Measurements from ENCODE around the gene HAPSTR1.
"Not testable (repeated sequence)": the region's sequence is repeated elsewhere in the genome, so short reads cannot be mapped to it uniquely, and the experiment has no call there.

HAPSTR1 gene

DNA sequence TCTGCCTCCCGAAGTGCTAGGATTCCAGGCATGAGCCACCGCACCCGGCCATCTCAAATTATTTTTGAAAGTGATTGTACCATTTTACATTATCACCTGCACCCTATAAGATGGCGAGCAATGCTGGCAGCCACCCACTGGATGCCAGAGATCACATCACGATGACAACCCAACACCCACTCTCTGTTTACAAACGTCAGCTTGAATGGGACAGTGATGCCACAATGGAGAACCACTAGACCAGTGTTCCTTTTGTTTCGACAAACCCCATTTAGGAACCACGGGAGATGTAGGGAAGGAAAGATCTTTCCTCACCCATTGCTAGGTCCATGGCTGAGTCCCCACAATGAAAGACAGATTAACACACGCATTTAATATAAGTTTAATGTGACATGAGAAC lies 20.1 kb upstream of the HAPSTR1 start:
- DNase-seq (ENCODE audit: low read depth), result no peak

DNA sequence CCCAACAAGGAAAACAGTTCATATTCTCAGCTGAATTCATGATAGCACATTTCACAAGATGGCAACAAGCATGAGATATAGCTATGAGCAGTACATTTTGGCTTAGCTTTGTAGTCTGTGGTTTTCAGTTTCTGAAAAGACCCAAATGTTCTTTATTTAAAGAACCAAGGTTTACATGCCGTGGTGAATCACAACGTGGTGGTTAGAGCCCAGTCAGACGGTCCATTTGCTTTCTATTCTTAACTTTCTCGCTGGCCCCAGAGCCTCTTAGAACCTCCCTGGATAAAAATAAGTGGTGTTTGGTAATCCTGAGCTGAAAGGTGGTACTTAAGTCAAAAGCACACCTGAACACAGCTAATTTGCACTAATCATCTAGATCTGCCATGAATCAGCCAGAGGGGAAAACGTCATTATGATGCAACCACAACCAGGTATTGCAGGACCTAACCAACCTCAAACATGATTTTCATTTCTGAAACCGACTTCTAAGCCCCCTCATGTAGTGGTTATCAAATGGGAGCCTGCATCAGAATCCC lies 18.6 kb upstream of the HAPSTR1 start:
- no peak for DNase-seq (ENCODE audit: low read depth)

DNA sequence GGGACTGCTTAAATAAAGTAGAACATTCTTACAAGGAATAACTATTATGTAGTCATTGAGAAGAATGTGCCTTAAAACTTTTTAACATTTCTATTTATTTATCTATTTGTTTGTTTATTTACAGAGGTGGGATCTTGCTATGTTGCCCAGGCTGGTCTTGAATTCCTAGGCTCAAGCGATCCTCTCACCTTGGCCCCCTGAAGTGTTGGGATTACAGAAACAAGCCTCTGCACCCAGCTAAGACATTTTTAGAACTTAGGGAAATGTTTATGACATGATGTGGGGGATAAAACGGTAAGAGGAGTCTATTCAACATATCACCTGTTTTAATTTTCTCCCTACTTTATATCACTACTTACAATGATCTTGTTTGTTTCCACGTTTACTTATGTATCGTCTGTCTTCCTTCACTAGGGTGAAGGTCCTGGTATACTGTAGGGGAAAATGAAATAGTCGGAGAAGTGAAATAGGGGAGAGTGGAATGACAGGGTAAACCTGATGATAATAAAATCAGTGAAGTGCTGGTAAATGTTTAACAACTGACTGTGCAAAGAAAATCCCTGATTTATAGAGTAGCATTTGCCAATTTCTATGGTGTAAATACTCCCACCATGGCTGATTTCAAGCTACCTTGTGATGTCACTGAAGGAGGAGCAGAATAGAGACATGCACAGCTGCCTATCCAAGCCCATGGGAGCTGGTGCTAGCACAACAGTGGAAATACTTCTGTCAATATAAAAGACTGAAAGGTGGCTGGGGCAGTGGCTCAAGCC lies 16.0 kb upstream of the HAPSTR1 start:
- DNase-seq (ENCODE audit: low read depth), result no peak

DNA sequence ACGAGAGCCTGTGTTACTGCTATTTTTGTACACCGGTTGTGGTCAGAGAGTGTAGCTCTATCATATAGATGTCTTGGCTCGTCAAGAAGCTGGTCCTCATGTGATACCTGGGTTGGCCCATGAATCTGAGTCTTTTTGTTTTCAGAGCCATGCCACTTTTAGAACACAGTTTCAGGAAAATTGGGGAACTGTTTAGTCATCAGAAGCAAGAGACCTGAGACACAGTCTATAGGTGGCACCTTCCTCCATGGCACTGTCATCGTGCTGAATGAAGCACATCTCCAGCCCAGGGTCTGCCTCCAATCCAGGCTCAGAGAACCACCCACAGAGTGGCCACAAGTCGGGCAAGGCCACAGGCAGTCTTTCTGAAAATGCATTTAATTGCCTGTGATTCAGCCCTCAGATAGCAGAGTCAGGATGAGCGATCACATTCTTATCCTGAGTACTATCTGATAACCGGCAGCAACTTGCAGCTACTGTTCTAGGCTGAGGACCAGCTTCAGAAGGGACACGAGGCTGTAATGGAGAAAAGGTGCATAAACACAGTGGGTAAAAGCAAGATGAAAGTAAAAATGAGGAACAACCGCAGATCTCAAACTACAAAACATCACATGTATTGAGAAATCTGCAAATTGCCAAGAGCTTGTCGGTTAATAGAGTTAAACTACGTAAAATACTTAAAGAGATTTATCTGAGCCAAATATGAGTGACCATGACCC lies 14.2 kb upstream of the HAPSTR1 start:
- DNase-seq (ENCODE audit: low read depth), result no peak

DNA sequence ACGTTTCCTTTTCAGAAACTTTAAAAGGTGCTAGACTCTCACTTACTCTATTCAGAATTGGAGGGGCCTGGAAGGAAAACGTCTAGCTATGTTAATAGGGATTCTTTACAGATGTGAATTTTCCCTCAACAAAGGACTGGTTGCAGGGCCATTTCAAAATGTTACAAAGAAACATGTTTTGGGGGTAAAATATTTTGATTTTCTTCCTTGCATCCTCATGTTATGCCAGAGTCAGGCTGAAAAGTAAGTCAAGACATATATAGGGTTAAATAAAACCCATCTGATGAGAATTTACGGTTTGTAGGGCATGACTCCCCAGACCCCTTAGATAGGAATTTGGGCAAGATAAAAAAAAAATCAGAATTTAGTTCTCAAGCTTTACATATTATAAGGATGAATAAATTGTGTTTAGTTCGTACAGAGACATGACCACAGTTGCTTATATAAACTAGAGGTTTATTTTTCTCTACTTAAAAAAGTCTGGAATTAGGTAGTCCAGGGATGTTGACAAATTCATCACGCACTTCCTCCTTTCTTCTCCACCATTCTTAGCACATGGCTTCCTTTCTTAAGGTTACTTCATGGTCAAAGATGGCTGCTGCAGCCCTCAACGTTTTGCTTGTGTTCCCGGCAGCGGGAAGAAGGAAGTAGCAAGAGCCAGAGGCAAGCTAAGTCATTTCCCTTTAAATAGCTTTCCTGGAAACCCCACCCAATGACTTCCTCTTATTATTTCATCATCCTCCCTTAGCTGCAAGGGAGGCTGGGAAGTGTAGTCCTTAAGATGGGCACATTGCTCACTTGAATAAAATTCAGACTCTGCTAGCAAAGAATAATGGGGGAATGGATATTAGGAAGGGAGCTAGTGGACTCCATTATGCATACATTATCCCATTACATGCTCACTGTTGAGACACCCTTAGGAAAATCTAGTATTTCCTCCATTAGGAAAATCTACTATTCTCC lies 12.7 kb upstream of the HAPSTR1 start:
- DNase-seq (ENCODE audit: low read depth), result peak; percentile 49

DNA sequence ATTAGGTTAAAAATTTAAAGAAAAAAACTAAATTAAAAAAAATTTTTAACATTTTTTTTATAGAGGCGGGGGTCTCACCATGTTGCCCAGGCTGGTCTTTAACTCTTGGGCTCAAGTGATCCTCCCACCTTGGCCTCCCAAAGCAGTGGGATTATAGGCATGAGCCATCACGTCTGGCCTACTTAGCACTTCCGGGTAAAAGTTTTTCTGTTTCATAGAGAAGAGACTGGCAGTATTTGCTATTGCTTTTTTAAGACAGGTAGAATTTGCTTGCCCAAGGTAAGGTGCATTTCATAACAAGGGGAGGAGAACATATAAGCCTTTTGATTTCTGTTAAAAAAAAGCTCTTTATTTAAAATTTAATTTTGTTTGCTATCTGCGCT lies 12.0 kb upstream of the HAPSTR1 start:
- DNase-seq (ENCODE audit: low read depth), result no peak

DNA sequence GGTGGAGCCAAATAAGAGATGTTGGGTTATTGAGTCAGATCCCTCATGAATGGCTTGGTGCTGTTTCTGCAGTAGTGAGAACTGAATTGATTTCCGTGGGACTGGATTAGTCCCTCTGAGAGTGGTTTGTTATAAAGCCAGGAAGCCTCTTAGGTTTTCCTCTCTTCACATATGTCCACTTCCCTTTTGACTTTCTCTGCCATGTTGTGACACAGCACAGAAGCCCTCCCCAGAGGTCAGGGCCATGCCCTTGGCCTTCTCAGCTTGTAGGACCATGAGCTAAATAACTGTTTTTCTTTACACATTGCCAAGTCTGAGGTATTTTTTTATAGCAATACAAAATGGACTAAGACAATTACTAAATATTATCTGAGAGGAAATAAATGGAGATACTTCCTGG lies 10.3 kb upstream of the HAPSTR1 start:
- no peak for DNase-seq (ENCODE audit: low read depth)

DNA sequence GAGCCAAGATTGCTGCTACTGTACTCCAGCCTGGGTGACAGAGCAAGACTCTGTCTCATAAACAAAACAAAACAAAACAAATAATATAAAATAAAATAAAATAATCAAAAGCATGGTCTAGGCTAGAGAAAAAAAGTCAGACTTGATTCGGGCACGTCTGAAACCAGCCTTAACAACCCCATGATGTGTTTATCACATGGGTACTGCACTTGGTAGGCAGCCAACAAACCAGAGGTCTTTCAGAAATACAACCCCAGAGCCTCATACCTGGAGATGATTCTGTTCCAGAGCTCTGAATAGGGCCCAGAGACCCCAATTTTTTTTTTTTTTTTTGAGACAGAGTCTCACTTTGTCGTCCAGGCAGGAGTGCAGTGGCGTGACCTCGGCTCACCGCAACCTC lies 9.6 kb upstream of the HAPSTR1 start:
- DNase-seq (ENCODE audit: low read depth), result no peak

DNA sequence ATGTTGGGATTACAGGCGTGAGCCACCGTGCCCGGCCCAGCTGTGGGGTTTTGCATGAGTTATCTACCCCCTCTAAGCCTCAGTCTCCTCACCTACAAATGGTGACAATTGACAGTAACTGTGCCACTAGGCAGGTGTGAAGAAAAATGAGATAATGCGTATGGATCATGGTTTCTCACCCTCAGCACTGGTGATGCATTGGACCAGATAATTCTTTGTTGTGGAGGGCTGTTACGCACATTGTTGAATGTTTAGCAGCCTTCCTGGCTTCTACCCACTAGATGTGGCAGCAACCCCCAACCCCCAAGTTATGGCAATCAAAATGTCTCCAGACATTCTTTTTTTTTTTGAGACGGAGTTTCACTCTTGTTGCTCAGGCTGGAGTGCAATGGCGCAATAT lies 9.0 kb upstream of the HAPSTR1 start:
- no peak for DNase-seq (ENCODE audit: low read depth)

DNA sequence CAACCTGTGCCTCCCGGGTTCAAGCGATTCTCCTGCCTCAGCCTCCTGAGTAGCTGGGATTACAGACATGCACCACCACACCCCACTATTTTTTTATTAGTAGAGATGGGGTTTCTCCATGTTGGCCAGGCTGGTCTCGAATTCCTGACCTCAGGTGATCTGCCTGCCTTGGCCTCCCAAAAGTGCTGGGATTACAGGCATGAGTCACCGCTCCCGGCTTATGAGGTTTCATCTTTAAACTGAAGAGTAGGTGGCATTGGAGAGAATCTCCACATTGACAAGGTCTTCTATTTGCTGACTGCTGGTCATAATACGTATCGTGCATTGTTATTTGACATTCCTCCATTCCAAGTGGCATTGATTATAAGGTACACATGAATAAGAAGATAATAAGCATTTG lies 3.7 kb upstream of the HAPSTR1 start:
- DNase-seq (ENCODE audit: low read depth), result not testable (repeated sequence)

DNA sequence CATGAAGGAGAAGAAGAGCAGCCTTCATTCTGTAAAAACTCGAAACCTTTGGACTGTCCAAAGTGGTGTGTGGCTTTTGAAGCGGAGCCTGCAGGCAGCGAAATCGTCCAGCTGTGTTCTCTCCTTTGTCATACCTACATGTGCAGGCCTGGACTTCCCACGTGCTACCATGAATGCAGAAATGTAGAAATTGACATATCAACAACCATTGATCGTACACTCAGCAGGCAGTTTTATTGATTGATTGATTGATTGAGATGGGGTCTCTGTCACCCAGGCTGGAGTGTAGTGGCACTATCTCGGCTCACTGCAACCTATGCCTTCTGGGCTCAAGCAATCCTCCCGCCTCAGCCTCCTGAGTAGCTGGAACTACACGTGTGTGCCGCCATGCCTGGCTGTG lies 2.6 kb upstream of the HAPSTR1 start:
- DNase-seq (ENCODE audit: low read depth), result no peak

DNA sequence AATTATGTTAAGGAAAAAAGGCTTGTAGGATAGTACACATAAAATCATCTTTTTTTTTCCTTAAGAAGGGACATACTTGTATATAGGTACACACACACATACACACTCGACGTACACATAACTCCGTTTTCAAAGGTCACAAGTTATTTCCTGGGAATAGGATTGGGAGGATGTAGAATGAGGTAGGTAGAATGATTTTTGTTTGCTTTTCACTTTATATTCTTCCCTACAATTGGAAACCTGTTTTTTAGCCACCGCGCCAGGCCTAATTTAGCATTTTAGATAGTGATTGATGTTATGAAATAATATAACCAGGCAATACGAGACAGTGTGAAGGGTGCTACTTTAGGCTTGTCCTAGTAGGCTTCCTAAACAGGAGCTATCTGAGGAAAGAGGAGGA lies 1.8 kb upstream of the HAPSTR1 start:
- no peak for DNase-seq (ENCODE audit: low read depth)

DNA sequence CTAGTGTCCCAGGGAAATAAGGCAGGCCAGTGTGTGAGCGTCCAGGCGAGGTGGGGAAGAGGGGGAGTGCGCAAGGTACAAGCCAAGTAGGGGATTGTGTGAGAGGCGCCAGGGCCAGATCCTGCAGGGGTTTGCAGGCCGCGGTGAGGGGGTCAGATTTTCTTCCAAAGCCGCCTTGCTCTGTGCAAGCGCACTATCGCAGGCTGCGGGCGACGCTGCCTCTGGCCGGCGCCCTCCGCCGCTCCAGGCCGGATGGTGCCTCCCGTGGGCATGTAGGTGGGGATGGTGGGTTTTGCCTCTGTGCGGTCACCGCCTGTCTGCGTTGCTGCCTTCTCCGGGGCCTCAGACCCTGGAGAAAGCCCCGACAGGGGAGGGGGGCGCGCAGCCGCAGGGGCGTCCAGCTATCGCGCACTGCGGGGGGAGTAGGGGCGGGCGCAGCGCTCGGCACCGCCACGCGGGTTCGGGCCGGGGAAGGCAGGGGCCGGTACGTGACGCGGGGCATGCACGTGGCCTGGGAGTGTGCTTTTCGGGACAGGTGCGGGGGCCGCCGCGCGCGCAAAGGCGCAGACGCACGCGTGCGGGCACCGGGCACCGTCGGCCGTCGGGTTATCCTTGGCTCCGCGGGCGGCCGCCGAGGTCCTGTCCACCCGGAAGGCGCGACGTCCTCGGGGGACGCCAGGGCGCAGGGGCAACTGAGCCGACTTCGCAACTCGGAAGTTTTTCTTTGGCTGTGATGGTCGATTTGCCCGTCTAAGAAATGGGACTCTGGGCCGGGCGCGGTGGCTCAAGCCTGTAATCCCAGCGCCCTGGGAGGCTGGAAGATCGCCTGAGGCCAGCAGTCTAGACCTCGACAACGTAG lies 1.1 kb upstream of the HAPSTR1 start:
- DNase-seq (ENCODE audit: low read depth), result no peak

DNA sequence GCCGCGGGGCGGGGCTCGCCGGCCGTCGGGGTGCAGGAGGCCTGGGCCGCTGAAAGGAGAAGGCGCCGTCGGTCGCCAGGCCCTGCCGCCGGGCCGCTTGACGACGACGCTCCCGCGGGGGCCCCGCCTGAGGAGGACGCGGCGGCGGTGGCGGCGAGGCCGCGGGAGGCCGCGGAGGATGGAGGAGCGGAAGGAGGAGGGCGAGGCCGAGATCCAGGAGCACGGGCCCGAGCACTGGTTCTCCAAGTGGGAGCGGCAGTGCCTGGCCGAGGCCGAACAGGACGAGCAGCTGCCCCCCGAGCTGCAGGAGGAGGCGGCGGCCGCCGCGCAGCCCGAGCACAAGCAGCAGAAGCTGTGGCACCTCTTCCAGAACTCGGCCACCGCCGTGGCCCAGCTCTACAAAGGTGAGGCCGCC lies 430 bp downstream of the HAPSTR1 start:
- DNase-seq (ENCODE audit: low read depth), result no peak

DNA sequence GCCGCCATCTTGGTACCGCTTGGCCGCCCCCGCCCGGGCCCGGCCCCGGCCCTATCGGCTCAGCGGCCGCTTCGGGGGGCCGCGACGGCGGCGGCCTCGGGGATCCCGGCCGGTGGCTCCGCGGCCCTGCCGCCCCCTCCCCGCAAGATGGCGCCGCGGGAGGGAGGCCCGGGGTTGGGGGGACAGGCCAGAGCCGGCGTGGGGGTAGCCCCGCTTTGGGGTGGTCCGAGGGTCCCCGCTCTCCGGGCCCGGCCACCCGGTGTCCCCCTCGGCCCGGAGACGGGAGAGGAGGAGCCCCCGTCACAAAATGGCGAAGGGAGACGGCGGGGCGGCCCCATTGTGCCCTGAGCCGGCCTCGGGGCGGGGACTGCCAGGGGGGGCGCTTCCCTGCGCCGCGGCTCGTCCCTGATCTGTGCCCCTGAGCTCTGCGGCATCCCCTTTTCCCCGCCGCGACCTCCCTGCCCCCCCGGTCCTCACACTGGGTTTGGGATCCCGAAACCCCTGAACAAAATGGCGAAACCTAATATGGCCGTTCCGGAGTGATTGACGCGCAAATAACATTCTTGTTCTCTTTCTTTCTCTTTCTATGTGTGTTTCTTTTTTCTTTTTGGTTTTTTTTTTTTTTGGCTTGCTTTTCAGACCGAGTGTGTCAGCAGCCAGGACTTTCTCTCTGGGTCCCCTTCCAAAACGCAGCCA lies 986 bp downstream of the HAPSTR1 start:
- DNase-seq (ENCODE audit: low read depth), result no peak

DNA sequence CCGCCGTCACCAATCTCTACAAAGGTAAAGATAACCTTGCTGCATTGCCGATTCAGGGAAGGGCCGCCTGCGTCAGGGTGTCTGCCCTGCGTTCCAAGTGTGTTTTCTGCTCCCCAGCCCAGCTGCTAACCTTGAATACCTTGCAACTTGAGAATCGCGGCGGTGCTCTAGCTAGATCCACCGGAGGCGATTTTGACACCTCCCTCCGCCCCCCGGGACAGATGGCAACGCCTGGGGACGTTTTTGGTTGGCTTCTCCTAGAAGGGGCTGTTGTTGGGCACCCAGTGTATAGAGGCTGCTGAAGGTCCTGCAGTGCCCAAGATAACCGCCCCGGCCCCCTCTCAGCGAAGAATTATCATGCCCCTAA lies 1.5 kb downstream of the HAPSTR1 start:
- no peak for DNase-seq (ENCODE audit: low read depth)

DNA sequence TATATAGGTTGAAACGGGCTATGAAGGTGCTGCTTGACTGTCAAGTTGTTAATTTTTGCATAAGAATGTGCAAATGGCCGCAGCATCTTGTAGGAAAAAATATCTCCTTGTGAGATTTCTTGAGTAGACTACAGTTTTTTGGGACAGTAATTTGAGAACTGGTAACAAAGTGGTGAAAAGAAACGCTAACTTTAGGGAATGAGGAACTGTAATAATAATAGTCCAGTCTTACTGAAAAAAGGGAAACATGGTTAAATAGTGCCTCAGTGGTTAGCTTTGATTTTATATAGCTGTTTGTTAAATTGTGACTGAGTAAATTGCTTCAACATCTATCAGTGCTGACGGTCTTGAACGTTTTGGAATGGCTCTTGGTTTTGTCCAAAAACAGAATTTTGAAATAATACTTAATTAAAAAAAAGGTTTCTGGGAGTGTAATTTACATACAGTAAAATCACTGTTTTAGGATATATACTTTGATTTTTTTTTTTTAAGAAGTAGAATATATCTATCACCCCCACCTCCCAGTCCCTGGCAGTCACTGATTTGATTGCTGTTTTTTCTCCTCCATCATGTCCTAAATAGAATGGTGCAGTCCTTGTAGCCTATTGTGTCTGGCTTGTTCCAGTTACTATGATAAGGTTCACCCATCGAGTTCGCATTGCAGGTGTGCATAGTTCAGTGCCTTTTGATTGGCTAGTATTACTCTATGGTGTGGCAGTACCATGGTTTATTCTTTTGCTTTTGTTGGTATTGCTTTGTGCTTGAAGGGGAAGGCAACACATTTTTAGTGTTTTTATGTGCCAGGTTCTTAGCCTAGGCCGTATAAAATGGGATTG lies 2.8 kb downstream of the HAPSTR1 start:
- no peak for DNase-seq (ENCODE audit: low read depth)

DNA sequence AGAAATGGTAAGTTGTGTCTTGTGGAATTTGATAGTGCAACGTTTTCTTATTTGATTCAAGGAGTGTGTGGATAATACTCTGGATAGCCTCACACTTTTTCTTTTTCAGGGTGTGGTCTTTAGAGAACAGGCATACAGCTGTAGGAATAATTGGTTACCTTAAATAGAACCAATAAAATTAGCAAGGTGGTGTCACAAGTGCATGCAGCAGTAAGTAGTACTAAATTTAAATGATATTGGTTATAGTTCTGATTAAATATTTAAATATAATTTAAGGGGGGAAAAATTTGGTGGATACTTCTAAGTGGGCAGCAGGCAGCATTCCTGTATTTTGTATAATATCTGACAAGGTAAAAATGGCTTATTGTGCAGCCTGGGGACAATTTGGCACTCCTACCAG lies 3.7 kb downstream of the HAPSTR1 start:
- DNase-seq (ENCODE audit: low read depth), result no peak

DNA sequence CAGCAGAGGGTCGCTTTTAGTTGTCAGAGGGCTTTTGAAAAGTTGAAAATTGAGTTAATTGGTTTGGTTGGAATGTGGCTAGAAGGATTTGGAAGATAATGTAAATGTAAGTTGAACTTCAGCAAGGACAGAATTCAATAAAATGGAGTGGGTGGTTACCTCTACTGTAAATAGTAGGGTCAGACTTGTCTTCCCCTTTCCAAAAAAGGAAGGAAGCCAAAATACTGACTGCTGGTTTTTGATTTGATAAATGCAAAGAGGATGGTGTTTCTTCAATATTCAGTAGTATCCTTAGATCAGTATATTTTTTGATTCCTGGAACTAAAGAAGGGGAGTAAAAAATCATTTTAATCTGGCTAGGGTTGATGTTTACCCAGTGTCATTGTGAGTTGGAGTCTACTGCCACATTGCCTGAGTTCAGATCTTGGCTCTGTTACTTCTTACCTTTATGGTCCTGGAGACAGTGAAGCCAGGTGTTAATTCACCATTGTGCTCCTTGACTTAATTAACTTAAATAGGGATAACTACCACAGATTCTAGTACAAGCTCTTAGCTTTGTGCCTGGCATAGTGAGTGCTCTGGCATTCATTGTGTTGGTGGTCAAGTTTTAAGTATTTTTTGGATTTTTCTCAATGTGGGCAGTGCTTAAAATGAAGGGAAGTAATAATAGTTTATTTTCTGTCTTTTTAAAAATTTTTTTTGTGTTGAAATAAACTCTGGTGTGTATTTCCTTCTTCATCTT lies 4.4 kb downstream of the HAPSTR1 start:
- no peak for DNase-seq (ENCODE audit: low read depth)

All from stimulated activated CD4-positive, alpha-beta T cell treated with anti-CD3 and anti-CD28 coated beads, Interleukin-2, amount 100 ng/mL, for 4 hours (primary cell).